Ishikawa (cell line): ENCODE results near the gene METRN.

ENCODE experiments used
- EGR1 ChIP-seq: IDR thresholded peaks from 2 replicates; pipeline ENCODE4 v1.6.1; 2012
- EP300 ChIP-seq: IDR thresholded peaks from 2 replicates; pipeline ENCODE4 v1.6.1; 2012; ENCODE audit warnings: borderline replicate concordance
- FOXM1 ChIP-seq: IDR thresholded peaks from 2 replicates; pipeline ENCODE4 v1.6.1; 2012; ENCODE audit warnings: low read depth, borderline replicate concordance
- MAX ChIP-seq: IDR thresholded peaks from 2 replicates; pipeline ENCODE4 v1.6.1; 2012
- TCF12 ChIP-seq: IDR thresholded peaks from 2 replicates; pipeline ENCODE4 v1.6.1; 2012; ENCODE audit warnings: low read depth
- USF1 ChIP-seq: IDR thresholded peaks from 2 replicates; pipeline ENCODE4 v1.6.1; 2012
- YY1 ChIP-seq: IDR thresholded peaks from 2 replicates; pipeline ENCODE4 v1.6.1; 2012; ENCODE audit warnings: low read depth
- TF ChIP-seq, protein P1 (sequence below): IDR thresholded peaks from 2 replicates; pipeline ENCODE4 v1.6.1; 2012; ENCODE audit warnings: low read depth, mild to moderate bottlenecking

DNA sequence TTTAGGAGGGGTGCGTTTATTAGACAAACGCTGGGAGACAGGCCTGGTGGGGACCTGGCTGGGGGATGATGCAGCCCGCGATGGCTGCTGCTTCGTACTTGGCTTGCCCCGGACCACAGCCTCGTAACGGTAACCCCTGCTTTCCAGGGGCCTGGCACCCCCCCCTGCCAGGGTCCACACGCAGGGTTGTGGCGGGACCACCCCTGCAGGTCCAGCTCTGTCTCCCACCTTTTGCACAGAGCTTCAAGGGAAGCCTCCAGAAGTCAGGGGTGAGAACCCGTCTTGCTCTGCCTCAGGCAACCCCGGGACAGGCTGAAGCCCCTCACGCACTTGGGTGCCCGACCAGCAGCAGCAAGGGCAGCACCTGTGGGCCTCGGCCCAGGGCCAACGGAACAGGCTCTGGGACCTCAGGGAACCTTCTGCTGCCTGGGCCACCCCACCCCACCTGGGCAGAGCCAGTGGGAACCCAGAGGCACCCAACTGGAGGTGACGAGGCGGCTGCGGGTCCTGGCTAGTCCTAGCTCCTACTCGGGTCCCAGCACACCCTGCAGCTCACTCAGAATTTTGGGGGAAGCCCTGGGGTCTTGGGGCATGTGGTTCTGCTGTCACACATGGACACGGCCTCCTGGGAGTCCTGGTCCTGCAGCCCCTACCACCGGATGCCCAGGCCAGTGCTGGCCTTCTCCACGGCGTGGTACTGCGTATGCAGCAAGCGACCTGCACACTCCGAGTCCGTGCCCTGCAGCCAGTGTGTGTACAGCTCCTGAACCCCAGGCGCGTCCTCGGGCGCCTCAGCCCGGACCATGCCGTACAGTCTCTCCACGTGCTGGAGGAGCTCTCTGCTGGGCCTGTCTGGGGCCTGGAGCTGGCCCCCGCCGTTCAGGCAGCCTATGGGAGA lies 15.1 kb downstream of the METRN start:
- no peak for TF ChIP-seq EP300
- TF ChIP-seq, protein P1, sequence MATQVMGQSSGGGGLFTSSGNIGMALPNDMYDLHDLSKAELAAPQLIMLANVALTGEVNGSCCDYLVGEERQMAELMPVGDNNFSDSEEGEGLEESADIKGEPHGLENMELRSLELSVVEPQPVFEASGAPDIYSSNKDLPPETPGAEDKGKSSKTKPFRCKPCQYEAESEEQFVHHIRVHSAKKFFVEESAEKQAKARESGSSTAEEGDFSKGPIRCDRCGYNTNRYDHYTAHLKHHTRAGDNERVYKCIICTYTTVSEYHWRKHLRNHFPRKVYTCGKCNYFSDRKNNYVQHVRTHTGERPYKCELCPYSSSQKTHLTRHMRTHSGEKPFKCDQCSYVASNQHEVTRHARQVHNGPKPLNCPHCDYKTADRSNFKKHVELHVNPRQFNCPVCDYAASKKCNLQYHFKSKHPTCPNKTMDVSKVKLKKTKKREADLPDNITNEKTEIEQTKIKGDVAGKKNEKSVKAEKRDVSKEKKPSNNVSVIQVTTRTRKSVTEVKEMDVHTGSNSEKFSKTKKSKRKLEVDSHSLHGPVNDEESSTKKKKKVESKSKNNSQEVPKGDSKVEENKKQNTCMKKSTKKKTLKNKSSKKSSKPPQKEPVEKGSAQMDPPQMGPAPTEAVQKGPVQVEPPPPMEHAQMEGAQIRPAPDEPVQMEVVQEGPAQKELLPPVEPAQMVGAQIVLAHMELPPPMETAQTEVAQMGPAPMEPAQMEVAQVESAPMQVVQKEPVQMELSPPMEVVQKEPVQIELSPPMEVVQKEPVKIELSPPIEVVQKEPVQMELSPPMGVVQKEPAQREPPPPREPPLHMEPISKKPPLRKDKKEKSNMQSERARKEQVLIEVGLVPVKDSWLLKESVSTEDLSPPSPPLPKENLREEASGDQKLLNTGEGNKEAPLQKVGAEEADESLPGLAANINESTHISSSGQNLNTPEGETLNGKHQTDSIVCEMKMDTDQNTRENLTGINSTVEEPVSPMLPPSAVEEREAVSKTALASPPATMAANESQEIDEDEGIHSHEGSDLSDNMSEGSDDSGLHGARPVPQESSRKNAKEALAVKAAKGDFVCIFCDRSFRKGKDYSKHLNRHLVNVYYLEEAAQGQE = no peak
- TF ChIP-seq EGR1 = no peak
- no peak for TF ChIP-seq FOXM1
- no peak for TF ChIP-seq USF1
- no peak for TF ChIP-seq TCF12
- no peak for TF ChIP-seq YY1
- no peak for TF ChIP-seq MAX
